ENCODE results near the gene RAD51B. TPM values are rescaled to one million over a fixed set of nuclear protein-coding genes. Genes with fewer than 3 reads are reported as not detected.

The RAD51B gene
- total and polyA plus RNA-seq, 9 of the 15 experiments (the other 6 are each of a cell fraction or from before 2014, with no cell fraction given): 8.5 to 17.3 (median 11.3) TPM

- no peak for TF ChIP-seq ZMIZ1 (IDR thresholded peaks at IDR 0.05; ENCODE audit: low read depth in 2 of 2, low read length in 2 of 2)
- TF ChIP-seq ZC3H4 (CRISPR knock-in tag; IDR thresholded peaks at IDR 0.05; ENCODE audit: borderline replicate concordance): no peak
- TF ChIP-seq STAG1 (CRISPR knock-in tag; IDR thresholded peaks at IDR 0.05; ENCODE audit: borderline replicate concordance): no peak
- no peak for TF ChIP-seq ZBTB5 (IDR thresholded peaks at IDR 0.05)
- no peak for TF ChIP-seq ID3 (CRISPR knock-in tag; IDR thresholded peaks at IDR 0.05)
- no peak for TF ChIP-seq ID3 (tag; IDR thresholded peaks at IDR 0.05)
- no peak for TF ChIP-seq GTF2E2 (tag; IDR thresholded peaks at IDR 0.05)
These were observed 754.9 kb downstream of the RAD51B start (continued) for GRCh38 chr14:68574461-68574860.

Data from K562 (cell line).